Endothelial cell of umbilical vein (primary cell): ENCODE data around the gene DAB1.

Experiments
- GATA2 ChIP-seq: IDR thresholded peaks from 2 replicates; pipeline ENCODE4 v1.7.0; 2011; ENCODE audit warnings: low read depth, mild to moderate bottlenecking, moderate library complexity, mixed read lengths, low read length; ENCODE audit not compliant: insufficient read length, insufficient read depth
- MYC ChIP-seq: IDR thresholded peaks from one replicate; pipeline ENCODE4 v1.6.1; 2011; ENCODE audit warnings: mild to moderate bottlenecking, low read depth, low read length
- POLR2A ChIP-seq: IDR thresholded peaks from 2 replicates; pipeline ENCODE4 v1.6.1; 2012; ENCODE audit warnings: low read depth, mild to moderate bottlenecking, control low read depth, low read length
- POLR2AphosphoS5 ChIP-seq: IDR thresholded peaks from 2 replicates; pipeline ENCODE4 v1.6.1; 2012; ENCODE audit warnings: low read depth, mild to moderate bottlenecking, control low read depth, low read length, moderate library complexity; ENCODE audit not compliant: insufficient read depth
- TF ChIP-seq, protein P1 (sequence below), 2 donors: IDR thresholded peaks; 1 replicate in 1 of 2; 2 replicates in 1 of 2; pipeline ENCODE4 v1.5.1; 2011; ENCODE audit warnings: low read length in 2 of 2, mild to moderate bottlenecking in 2 of 2, moderate library complexity in 2 of 2, control low read depth in 1 of 2, inconsistent platforms in 1 of 2, low read depth in 1 of 2; ENCODE audit not compliant: insufficient read depth in 1 of 2; ENCODE audit errors: extremely low read depth in 1 of 2
- TF ChIP-seq, protein P2 (sequence below): IDR thresholded peaks from 2 replicates; pipeline ENCODE4 v1.6.1; 2011; ENCODE audit not compliant: insufficient read depth, insufficient read length

DNA sequence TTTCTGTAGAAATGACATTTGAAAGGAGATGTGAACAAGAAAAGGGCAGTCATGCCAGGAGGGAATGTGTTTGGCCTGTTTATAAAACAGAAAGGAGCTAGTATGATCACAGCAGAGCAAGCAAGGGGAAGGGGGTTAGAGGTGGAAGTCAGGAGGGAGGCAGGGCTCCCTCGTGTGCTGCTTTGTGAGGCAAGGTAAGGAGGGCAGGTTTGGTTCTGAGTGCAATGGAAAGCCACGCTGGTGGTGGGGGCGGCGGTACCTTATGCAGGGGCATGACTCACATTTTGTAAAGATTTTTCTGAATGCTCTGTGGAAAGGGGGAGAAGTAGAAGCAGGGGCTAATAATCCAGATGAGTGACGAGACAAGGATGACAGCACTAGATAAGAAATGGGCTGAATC, 260.5 kb downstream of the DAB1 start:
- TF ChIP-seq, protein P1, sequence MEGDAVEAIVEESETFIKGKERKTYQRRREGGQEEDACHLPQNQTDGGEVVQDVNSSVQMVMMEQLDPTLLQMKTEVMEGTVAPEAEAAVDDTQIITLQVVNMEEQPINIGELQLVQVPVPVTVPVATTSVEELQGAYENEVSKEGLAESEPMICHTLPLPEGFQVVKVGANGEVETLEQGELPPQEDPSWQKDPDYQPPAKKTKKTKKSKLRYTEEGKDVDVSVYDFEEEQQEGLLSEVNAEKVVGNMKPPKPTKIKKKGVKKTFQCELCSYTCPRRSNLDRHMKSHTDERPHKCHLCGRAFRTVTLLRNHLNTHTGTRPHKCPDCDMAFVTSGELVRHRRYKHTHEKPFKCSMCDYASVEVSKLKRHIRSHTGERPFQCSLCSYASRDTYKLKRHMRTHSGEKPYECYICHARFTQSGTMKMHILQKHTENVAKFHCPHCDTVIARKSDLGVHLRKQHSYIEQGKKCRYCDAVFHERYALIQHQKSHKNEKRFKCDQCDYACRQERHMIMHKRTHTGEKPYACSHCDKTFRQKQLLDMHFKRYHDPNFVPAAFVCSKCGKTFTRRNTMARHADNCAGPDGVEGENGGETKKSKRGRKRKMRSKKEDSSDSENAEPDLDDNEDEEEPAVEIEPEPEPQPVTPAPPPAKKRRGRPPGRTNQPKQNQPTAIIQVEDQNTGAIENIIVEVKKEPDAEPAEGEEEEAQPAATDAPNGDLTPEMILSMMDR (IDR thresholded peaks at IDR 0.05; ENCODE audit: extremely low read depth in 1 of 2, insufficient read depth in 1 of 2, low read depth in 1 of 2, low read length in 2 of 2) = no peak
- TF ChIP-seq POLR2AphosphoS5 = no peak
- TF ChIP-seq MYC = no peak
- TF ChIP-seq, protein P2, sequence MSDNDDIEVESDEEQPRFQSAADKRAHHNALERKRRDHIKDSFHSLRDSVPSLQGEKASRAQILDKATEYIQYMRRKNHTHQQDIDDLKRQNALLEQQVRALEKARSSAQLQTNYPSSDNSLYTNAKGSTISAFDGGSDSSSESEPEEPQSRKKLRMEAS = no peak
- TF ChIP-seq GATA2 = no peak
- no peak for TF ChIP-seq POLR2A
